Right cardiac atrium (tissue), 5 donors: ENCODE results near the gene BAIAP3. TPM values are rescaled to one million over a fixed set of nuclear protein-coding genes. Genes with fewer than 3 reads are reported as not detected.

ENCODE experiments used
- ATAC-seq, 2 donors: fragments of 200-7000 bp; cut with Tn5 transposase; one replicate each; pipeline versions ENCODE4 v1.8.0 to v1.9.1; 2020; ENCODE audit warnings: moderate library complexity in 2 of 2, mild to moderate bottlenecking in 1 of 2
- DNase-seq, 3 donors: peaks; one replicate each; pipeline ENCODE4 v3.0.0-alpha.2; 2020
- H3K27ac ChIP-seq: one replicate; pipeline ENCODE4 v1.5.1; 2013; ENCODE audit warnings: mild to moderate bottlenecking, low read length, control low read depth, moderate library complexity
- H3K27me3 ChIP-seq: one replicate; pipeline ENCODE4 v1.6.1; 2013; ENCODE audit not compliant: control insufficient read depth, insufficient read depth
- H3K4me1 ChIP-seq: one replicate; pipeline ENCODE4 v1.6.1; 2013; ENCODE audit warnings: low read length; ENCODE audit not compliant: control insufficient read depth, insufficient read depth
- H3K4me3 ChIP-seq: one replicate; pipeline ENCODE4 v1.5.1; 2013; ENCODE audit warnings: low read length, control low read depth
- H3K9me3 ChIP-seq: one replicate; pipeline ENCODE4 v1.6.1; 2013; ENCODE audit warnings: low read length; ENCODE audit not compliant: control insufficient read depth
- WGBS: extraction: QIAGEN DNeasy Blood & Tissue Kit; methylation state at CpG from one replicate; pipeline ENCODE4 v1.1.7; 2013; 5-methylcytosine and 5-hydroxymethylcytosine counted together
- intact Hi-C, 4 donors: fragments of 100-400 bp; cut with DNase I; formaldehyde crosslinking; loops; one replicate each; pipeline versions ENCODE4 v1.11.0 to v1.14.0; 2022 to 2023
- polyA plus RNA-seq: library from polyadenylated mRNA; stranded (reverse); fragments of 200-250 nt; gene quantifications from one replicate; pipeline ENCODE4 v1.2.3, GENCODE V29; 2013
- total RNA-seq, 4 donors: library from RNA; stranded (reverse); fragmentation: NEBNext Ultra II Directional; extraction: Animal tissue kit (Norgen Biotek cat#: 25700); gene quantifications; one replicate each; pipeline ENCODE4 v1.2.1, GENCODE V29; 2021
- donor health status: healthy with polysubstance abuse.
- donor health status: DM: no; HTN: yes; CAD: no.
- donor health status: DM: no; HTN: no; CAD: no.
- donor health status: DM: no; HTN: yes; CAD: no; lungs with severe emphysema.
- donor health status: DM: yes; HTN: yes; CAD: no.

The BAIAP3 gene
- total and polyA plus RNA-seq, 5 donors, result 0.53 to 2.7 (median 1.8) TPM

GRCh38 chr16:1378087-1378803 lies 44.8 kb downstream of the BAIAP3 start:
- Histone ChIP-seq H3K27me3 (no peaks in the 10 kb centered on the region), H3K4me3 (peak overlapping the region; percentile 60), H3K9me3 (no peaks in the 10 kb centered on the region), H3K27ac (peak overlapping the region; percentile 13), H3K4me1 (peaks cover 6% of the 10 kb centered on the region)
- DNase-seq (peak in 1 of 3 donors; percentile 49), ATAC-seq (no peak)
- WGBS, result 94% methylated on average over 25 of the region's 25 CpGs
- intact Hi-C loops, result no loop called here

DNA sequence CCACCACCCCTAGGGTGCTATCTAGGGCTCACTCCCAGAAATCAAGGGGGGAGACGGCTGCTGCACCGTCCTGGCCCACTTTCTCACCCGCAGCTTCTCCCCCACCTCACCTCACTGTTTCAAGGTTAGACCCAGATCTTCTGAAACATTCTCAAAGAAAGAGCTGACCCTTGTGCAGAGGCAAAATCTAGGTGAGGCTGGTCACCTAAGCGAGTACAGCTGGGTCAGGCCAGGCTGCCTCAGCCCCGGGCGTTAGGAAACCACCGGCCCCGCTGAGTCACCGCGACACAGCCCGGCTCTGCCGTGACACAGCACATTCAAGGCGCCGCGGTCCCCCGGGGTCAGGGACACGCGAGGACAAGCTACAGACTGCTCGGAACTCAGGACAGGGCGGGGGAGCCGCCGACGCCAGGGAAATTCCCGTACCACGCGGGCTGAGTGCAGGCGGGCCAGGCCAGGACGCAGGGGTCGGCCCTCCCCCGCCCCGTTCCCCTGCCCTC lies 45.4 kb downstream of the BAIAP3 start:
- Histone ChIP-seq H3K9me3 (no peaks in the 10 kb centered on the region), H3K27ac (peak overlapping the region; percentile 71), H3K4me1 (peaks cover 6% of the 10 kb centered on the region), H3K4me3 (peak overlapping the region; percentile 60), H3K27me3 (no peaks in the 10 kb centered on the region)
- ATAC-seq (peak; percentile 85 to 88), DNase-seq (peak; percentile 91 to 94 (median 94))
- 7% methylated on average over 31 of the region's 31 CpGs for WGBS
- intact Hi-C loops, result no loop called here

DNA sequence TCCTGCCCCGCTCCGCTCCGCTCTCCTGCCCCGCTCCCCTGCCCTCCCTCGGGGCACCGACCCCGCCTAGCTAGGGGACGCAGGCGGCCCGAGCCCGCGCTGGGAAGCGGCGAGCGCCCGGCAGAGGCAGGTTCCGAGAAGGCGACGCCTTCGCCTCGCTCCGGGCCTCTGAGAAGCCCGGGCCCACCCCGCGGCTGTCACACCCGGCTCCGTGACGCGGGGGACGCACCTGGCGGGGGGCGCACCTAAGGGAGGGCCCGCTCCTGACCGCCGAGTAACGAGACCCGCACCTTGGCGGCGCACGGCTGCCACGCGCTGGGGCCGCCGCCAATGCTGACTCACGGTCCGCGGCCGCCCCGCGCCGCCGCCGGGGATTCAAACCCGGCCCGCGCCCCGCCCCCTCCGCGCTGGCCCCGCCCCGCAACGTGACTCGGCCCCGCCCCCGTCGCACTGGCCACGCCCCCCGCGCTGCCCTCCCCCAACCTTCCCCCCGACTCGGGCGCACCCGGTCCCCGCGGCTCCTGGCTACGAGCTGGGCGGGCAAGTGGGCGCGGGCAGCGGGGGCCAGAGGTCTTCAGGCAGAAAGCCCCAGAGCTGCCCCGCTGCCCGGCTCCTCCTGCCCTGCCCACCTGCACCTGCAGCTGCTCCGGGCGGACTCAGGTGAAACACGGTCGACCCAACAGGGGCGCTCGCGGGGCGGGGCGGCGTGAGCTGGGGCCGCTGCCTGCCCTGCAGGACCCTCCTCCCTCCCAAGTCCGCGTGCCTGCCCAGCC lies 46.0 kb downstream of the BAIAP3 start:
- peaks cover 6% of the 10 kb centered on the region for H3K4me1 ChIP-seq
- ATAC-seq (peak; percentile 67 to 81), DNase-seq (peak; percentile 62 to 83 (median 81))
- peak overlapping the region; percentile 60 for H3K4me3 ChIP-seq
- H3K27ac ChIP-seq, result peak overlapping the region; percentile 71
- no peaks in the 10 kb centered on the region for H3K9me3 ChIP-seq
- WGBS, result 7% methylated on average over 95 of the region's 95 CpGs
- intact Hi-C loops, result no loop called here
- no peaks in the 10 kb centered on the region for H3K27me3 ChIP-seq

GRCh38 chr16:1380195-1380594 lies 46.8 kb downstream of the BAIAP3 start:
- intact Hi-C loops, result no loop called here
- peaks cover 6% of the 10 kb centered on the region for H3K4me1 ChIP-seq
- no peaks in the 10 kb centered on the region for H3K27me3 ChIP-seq
- no peaks in the 10 kb centered on the region for H3K9me3 ChIP-seq
- H3K4me3 ChIP-seq, result no peak overlapping the region
- DNase-seq (no peak), ATAC-seq (no peak)
- WGBS, result 89% methylated on average over 10 of the region's 10 CpGs
- no peak overlapping the region for H3K27ac ChIP-seq

DNA sequence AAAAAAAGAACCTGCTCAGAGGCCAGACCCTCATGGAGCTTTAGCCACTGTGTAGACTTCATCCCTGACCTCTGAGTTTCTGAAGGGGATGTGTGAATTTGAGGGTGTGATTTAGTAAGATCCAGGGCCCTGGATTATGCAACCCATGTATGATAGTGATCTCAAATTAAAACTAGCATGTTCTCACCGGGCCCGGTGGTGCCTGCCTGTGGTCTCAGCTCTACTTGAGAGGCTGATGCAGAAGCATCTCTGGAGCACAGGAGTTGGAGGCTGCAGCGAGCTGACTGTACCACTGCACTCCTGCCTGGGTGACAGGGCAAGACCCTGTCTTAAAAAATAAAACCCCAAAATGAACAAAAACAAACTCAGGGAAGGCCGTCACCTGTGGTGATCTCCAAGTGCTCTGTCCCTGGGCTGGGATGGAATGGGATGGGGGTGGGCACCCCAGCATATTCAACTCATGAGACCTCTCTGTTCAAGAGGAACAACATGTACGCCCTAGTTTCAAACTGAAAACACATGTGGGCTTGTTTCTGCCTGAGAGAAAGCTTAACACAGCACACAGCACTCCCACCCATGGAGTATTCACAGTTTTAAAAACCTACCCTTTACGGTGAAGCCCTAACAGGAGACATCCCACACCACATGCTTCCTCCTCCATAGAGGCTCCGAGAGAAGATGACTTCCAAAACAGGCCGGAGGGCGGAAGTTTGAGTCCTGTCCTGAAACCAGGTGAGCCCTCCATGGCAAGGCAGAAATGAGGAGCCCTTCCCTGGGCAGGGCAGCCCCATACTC lies 48.4 kb downstream of the BAIAP3 start:
- intact Hi-C loops, result no loop called here
- no peak overlapping the region for H3K27ac ChIP-seq
- H3K9me3 ChIP-seq, result no peaks in the 10 kb centered on the region
- whole genome bisulfite sequencing, result 92% methylated on average over 9 of the region's 9 CpGs
- no peaks in the 10 kb centered on the region for H3K27me3 ChIP-seq
- no peak for ATAC-seq
- H3K4me1 ChIP-seq, result peaks cover 6% of the 10 kb centered on the region
- H3K4me3 ChIP-seq, result no peak overlapping the region
- no peak for DNase-seq

GRCh38 chr16:1383556-1383955 lies 50.1 kb downstream of the BAIAP3 start:
- no peak overlapping the region for H3K27ac ChIP-seq
- intact Hi-C loops, result no loop called here
- no peaks in the 10 kb centered on the region for H3K27me3 ChIP-seq
- H3K9me3 ChIP-seq, result no peaks in the 10 kb centered on the region
- H3K4me1 ChIP-seq, result peaks cover 6% of the 10 kb centered on the region
- ATAC-seq (no peak), DNase-seq (no peak)
- no peak overlapping the region for H3K4me3 ChIP-seq
- 89% methylated on average over 18 of the region's 18 CpGs for WGBS

GRCh38 chr16:1385232-1385631 lies 51.8 kb downstream of the BAIAP3 start:
- no peak for ATAC-seq
- Histone ChIP-seq H3K4me3 (no peak overlapping the region), H3K4me1 (no peaks in the 10 kb centered on the region), H3K27me3 (no peaks in the 10 kb centered on the region), H3K9me3 (no peaks in the 10 kb centered on the region), H3K27ac (no peak overlapping the region)
- DNase-seq, result no peak
- WGBS, result 96% methylated on average over 39 of the region's 39 CpGs
- intact Hi-C loops, result no loop called here

DNA sequence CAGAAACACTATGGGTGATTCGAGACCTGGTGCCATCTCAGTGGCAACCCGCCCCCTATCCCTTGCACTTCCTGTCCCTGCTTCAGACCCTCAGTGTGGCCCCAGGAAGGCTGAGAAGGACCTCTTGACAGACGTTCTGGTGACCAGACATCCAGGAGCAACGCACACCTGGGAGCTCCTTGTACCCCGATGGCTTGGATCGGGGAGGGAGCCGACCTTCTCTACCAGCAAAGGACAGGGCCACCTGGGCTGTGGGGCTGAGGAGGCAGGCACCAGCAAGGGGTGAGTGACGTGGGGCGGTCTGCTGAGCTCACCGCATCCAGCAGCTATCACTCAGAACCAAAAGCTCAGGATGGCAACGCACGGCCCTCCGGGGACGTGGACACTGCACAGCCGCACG lies 53.9 kb downstream of the BAIAP3 start:
- no peak overlapping the region for H3K4me3 ChIP-seq
- intact Hi-C loops, result no loop called here
- WGBS, result 90% methylated on average over 16 of the region's 16 CpGs
- DNase-seq, result no peak
- no peak overlapping the region for H3K27ac ChIP-seq
- no peaks in the 10 kb centered on the region for H3K27me3 ChIP-seq
- no peaks in the 10 kb centered on the region for H3K4me1 ChIP-seq
- no peak for ATAC-seq
- H3K9me3 ChIP-seq, result no peaks in the 10 kb centered on the region

DNA sequence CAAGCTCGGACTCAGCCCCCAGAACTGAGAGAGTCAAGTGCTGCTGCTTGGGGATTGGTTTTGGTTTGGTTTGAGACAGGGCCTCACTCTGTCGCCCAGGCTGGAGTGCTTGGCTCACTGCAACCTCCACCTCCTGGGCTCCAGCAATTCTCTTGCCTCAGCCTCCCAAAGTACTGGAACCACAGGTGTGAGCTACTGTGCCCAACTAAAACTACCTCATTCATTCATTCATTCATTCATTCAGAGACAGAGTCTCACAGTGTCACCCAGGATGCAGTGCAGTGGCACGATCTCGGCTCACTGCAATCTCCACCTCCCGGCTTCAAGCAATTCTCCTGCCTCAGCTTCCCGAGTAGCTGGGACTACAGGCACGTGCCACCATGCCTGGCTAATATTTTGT lies 56.3 kb downstream of the BAIAP3 start:
- intact Hi-C loops, result loop anchor here in 1 of 4 donors (10.0 kb wide), 1 partner anchor 55 kb away; the partner anchor contains the start of gene BAIAP3
- DNase-seq (no peak), ATAC-seq (no peak)
- Histone ChIP-seq H3K27ac (no peak overlapping the region), H3K9me3 (no peaks in the 10 kb centered on the region), H3K4me1 (no peaks in the 10 kb centered on the region), H3K4me3 (no peak overlapping the region), H3K27me3 (no peaks in the 10 kb centered on the region)
- WGBS, result 93% methylated on average over 7 of the region's 7 CpGs

GRCh38 chr16:1390239-1390779 lies 56.9 kb downstream of the BAIAP3 start:
- DNase-seq (no peak), ATAC-seq (no peak)
- intact Hi-C loops, result loop anchor here in 1 of 4 donors (10.0 kb wide), 1 partner anchor 56 kb away; the partner anchor contains the start of gene BAIAP3
- Histone ChIP-seq H3K4me3 (no peak overlapping the region), H3K9me3 (no peaks in the 10 kb centered on the region), H3K27me3 (no peaks in the 10 kb centered on the region), H3K27ac (no peak overlapping the region), H3K4me1 (no peaks in the 10 kb centered on the region)
- WGBS, result 86% methylated on average over 28 of the region's 28 CpGs
